HG03521 (cell line): Measurements from ENCODE around the gene MTHFSD.

Experiments
- ATAC-seq: cut with Tn5 transposase; IDR thresholded peaks from one replicate; pipeline ENCODE4 v1.9.1; 2021; ENCODE audit warnings: mild to moderate bottlenecking, moderate library complexity; ENCODE audit not compliant: unreplicated experiment

MTHFSD gene

GRCh38 chr16:86494039-86494564, 60.9 kb downstream of the MTHFSD start:
- no peak for ATAC-seq

- no peak for ATAC-seq
Measured at GRCh38 chr16:86492961-86493629, 61.9 kb downstream of the MTHFSD start.

GRCh38 chr16:86492267-86492960, 62.6 kb downstream of the MTHFSD start:
- ATAC-seq: no peak

- ATAC-seq: no peak
Measured at GRCh38 chr16:86491640-86492023, 63.4 kb downstream of the MTHFSD start.

GRCh38 chr16:86490859-86491639, 64.0 kb downstream of the MTHFSD start:
- ATAC-seq: no peak

GRCh38 chr16:86485746-86486145, 69.3 kb downstream of the MTHFSD start:
- no peak for ATAC-seq

GRCh38 chr16:86484240-86484639, 70.8 kb downstream of the MTHFSD start:
- ATAC-seq: no peak

GRCh38 chr16:86481607-86482006, 73.4 kb downstream of the MTHFSD start:
- no peak for ATAC-seq

- ATAC-seq: no peak
Measured at GRCh38 chr16:86480444-86480843, 74.6 kb downstream of the MTHFSD start.
